ENCODE data around the gene AP5Z1.
A peak's percentile ranks its signal among the peaks of the same experiment; 100 is the strongest.
"Not testable (repeated sequence)": the region's sequence is repeated elsewhere in the genome, so short reads cannot be mapped to it uniquely, and the experiment has no call there.

The AP5Z1 gene

DNA sequence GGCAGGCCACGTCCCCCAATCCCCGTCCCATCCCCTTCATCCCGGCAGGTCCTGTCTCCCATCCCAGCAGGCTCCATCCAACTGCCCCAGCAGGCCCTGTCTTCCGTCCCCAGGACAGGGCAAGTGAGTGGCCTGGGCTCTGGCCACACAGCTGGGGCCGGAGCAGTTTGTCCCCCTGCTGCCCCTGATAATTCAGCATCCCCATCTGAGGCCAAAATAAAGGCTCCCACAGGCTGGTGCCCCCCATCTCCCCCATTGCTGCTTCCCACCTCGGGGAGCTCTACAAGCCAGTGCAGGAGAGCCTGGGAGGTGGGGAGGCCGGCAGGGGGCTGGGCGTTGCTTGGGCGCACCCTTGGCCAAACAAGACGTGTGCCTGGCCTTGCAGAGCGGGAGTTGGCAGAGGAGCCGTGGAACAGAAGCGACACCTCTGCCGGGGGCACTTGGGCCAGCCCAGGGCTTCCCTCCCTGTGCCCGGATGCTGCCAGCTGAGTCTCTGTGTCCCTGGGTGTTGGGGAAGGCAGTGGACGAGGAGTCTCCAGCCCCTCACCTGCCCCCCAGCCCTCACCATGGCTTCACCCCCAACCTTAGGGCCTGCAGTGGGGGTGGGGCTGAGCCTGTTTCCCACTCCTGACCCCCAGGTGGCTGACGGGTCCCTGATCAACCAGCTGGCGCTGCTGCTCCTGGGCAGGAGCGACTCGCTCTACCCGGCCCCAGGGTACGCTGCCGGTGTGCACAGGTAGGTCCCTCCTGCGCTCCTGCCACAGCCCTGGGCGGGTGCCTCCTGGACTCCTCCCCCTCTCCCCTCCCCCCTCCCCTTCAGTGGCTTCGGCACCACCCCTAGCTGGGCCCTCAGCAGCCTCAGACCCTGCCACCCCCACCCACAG, 14.0 kb downstream of the AP5Z1 start:
- DNase-seq, result no peak

DNA sequence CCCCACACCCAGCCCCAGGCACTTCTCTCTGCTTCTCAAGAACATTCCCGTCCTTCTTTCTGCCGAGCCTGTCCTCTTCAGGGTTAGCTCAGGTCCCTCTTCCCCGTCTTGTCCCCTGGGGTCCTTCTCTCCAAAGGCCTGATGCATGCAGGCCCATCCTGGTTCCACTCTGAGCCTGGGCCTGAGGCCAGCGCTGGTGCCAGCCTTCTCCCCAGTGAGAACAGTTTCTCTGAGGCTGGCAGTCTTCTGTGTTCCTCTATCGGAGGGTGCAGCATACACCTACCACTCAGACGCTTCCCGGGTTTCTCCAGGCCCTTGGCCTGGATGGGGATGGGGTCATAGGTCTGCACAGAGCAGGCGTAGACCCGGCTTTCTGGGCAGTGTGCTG, 14.6 kb downstream of the AP5Z1 start:
- no peak for DNase-seq

DNA sequence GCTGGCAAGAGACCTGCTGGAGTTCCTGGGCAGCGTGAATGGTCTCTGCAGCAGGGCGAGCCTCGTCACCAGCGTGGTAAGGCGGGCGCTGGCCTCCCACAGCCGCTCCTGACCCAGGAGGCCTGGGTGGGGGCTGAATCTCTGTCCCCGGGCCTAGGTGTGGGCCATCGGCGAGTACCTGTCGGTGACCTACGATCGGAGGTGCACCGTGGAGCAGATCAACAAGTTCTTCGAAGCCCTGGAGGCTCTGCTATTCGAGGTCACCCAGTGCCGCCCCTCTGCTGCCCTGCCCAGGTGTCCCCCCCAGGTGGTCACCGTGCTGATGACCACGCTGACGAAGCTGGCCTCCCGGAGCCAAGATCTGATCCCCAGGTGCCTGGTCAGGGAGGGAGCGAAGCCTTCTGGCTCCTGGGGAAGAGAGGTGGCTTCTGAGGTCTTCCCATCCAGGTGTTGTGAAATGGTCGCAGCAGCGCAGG, 15.1 kb downstream of the AP5Z1 start:
- no peak for DNase-seq

DNA sequence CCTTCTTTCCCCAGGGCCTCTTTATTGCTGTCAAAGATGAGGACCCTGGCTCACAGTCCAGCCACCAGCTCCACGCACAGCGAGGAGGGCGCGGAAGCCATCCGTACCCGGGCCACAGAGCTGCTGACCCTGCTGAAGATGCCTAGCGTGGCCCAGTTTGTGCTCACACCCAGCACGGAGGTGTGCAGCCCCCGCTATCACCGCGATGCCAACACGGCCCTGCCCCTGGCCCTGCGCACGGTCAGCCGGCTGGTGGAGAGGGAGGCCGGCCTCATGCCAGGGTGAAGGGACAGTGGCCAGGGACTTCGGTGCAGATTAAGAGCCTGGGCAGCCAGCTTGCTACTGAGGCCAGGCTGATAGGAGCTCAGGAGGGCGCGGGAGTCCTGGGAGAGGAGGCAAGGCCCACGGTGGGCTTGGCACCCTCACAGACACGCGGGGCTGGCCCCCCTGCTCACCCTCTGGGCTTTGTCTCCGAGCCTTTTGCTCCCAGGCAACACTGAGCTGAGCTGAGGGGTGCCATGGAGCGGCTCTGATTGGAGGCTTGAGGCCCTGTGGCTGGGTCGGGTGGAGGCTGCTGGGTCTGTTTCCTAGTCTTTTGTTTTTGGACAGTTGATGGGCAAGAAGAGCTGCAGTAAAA, 15.8 kb downstream of the AP5Z1 start:
- no peak for DNase-seq

DNA sequence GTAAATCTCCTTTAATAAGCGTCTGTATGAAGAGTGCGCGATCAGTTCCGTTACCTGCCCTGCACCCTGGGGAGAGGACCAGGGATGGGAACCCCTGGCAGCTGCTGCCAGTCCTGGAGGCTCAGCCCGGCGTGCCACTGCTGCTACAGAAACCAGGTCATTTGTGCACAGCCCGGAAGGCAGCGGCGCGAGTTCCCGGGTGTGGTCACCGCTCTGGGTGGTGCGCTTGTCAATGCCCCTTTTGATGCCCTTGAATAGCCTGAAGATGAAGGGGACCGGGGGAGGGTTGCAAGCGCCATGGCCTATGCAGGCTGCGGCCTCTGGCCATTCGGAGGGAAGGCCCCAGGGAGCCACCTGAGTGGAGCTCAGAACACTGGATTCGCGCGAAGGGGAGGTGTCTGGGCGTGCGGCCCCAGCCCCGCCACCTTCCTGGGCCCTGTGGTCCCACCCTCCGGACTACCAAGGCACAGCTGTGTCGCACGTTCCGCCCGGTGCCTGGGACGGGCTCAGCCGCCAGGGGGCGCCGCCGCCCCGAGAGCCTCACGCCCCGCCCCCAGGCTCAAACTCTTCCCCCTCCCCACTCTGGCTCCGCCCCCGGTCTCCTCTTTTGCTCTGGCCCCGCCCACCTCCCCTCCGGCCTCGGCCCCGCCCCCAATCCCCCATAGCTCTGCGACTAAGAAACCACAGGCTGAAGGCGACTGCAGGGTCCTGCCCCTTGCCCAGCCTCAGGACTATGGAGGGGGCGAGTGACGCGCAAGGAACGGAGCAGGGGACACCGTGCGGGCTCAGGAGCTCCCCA, 16.5 kb downstream of the AP5Z1 start:
- peak; percentile 77 to 78 for DNase-seq

DNA sequence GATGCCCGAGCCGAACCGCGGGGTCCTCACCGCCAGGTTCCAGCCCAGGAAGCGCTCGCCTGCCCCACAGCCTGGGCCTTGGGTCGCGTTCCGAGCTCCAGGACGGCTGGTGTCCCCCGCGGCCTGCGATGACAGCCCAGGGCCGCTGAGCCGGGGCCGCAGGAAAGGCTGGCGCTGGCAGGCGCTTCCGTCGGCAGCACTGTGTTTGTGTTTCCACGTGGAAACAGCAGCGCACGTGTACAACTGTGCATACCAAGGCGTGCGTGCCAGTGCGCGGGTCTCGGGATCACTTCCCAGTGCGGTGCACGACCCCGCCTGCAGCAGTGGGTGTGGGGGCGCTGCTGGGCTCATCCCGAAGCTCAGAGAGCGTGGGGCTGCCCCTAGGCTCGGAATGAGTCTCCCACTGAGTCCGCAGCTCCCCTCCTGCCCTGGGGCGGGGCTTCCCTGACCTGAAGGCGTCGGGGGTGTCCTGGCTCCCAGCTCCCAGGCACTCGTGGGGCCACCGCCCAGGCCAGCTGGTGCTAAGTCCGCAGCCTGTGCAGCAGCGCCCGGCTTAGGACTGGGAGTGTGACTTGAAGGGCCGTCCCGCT, 17.2 kb downstream of the AP5Z1 start:
- DNase-seq, result peak; percentile 8 to 19

DNA sequence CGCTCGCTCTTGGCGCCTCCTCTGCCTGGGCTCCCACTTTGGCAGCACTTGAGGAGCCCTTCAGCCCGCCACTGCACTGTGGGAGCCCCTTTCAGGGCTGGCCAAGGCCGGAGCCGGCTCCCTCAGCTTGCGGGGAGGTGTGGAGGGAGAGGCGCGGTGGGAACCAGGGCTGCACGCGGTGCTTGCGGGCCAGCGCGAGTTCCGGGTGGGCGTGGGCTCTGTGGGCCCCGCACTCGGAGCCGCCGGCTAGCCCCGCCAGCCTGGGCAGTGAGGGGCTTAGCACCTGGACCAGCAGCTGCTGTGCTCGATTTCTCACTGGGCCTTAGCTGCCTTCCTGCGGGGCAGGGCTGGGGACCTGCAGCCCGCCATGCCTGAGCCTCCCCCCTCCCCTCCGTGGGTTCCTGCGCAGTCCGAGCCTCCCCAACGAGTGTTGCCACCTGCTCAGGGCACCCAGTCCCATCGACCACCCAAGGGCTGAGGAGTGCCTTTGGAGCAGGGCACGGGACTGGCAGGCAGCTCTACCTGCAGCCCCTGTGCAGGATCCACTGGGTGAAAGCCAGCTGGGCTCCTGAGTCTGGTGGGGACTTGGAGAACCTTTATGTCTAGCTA, 18.1 kb downstream of the AP5Z1 start:
- DNase-seq, result not testable (repeated sequence)

DNA sequence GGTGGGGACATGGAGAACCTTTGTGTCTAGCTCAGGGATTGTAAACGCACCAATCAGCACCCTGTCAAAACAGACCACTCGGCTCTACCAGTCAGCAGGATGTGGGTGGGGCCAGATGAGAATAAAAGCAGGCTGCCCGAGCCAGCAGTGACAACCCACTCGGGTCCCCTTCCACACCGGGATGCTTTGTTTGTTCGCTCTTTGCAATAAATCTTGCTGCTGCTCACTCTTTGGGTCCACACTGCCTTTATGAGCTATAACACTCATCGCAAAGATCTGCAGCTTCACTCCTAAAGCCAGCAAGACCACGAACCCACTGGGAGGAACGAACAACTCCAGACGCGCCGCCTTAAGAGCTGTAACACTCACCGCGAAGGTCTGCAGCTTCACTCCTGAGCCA, 18.7 kb downstream of the AP5Z1 start:
- DNase-seq, result not testable (repeated sequence)

DNA sequence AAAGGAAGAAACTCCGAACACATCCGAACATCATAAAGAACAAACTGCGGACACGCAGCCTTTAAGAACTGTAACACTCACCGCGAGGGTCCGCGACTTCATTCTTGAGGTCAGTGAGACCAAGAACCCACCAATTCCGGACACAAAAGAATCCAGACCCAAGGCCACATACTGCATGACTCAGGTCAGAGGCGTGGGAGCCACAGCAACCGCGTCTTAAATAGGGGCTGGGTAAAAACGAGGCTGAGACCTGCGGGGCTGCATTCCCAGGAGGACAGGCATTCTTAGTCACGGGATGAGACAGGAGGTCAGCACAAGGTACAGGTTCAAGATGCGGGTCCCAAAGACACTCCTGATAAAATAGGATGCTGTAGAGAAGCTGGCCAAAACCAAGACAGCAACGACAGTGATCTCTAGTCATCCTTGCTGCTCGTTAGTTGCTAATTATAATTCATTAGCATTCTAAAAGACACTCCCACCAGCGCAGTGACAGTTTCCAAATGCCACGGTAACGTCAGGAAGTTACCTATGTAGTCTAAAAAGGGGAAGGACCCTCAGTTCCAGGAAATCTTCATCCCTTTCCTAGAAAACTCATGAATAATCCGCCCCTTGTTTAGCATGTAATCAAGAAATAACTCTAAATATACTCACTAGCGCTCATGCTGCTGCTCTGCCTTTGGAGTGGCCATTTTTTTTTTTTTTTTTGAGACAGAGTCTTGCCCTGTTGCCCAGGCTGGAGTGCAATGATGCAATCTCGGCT, 19.3 kb downstream of the AP5Z1 start:
- DNase-seq, result no peak

DNA sequence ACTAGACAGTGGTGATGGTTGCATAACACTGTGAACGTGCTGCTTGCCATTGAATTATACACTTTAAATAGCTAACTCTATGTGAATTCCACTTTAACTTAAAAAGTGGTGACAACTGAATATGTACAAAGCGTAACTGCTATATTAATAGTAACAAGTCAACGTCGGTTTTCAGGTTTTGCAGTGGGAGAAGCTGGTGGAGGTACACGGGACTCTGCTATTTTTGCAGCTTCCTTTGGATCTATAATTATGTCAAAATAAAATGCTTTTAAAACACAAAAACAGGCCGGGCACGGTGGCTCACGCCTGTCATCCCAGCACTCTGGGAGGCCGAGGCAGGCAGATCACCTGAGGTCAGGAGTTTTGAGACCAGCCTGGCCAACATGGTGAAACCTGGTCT, 21.0 kb downstream of the AP5Z1 start:
- DNase-seq, result no peak

DNA sequence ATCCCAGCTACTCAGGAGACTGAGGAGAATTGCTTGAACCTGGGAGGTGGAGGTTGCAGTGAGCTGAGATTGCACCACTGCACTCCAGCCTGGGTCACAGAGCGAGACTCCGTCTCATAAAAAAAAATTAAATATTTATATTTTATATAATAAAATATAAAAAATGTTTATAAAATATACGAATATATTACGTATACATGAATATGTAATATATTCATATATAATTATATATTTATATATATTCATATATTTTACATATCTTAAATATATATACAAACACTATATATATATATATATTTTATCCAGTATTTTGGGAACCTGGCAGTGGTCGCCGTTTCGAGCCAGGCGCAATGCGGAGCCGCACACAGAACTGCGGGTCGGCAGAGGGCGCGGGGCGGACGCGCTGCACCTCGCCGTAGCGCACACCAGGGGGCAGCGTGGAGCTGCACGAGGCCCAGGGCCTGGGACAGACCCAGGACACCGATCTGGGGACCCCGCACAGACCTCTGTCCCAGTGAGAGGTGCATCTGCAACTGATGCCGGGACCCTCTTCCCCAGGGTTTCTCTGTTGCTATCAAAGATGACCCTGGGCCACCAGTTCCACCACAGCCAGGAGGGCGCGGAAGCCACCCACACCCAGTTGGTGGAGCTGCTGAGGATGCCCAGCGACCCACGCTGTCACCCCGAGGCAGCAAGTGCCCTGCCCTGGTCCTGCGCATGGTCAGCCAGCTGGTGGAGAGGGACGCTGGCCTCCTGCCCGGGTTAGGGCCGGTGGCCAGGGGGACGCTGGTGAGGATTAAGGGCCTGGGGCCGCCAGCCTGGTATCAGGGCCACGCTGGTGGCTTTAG, 22.7 kb downstream of the AP5Z1 start:
- DNase-seq, result peak; percentile 39 to 50

DNA sequence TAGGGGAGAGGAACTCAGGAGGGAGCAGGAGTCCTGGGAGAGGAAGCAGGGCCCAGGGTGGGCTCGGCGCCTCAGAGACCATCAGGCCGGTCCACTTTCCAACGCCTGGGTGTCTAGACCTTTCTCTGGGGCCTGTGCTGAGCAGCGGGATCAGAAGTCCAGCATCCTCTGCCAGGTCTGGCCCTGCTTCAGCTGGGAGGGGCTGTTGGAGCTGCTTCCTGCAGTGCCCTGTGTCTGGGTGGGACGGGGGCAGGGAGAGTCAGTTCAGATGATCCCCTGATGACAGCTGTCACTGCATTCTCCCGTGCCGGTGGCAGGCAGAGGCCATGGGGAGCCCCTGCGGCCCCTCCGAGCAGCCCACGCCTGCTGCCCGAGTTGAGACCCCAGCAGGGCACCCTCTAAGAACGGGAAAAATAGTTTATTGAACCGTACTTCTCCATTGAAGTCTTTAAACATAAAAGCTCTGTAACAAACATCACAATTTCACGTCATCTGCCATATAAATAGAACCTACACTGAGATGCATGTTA, 23.3 kb downstream of the AP5Z1 start:
- DNase-seq, result no peak

DNA sequence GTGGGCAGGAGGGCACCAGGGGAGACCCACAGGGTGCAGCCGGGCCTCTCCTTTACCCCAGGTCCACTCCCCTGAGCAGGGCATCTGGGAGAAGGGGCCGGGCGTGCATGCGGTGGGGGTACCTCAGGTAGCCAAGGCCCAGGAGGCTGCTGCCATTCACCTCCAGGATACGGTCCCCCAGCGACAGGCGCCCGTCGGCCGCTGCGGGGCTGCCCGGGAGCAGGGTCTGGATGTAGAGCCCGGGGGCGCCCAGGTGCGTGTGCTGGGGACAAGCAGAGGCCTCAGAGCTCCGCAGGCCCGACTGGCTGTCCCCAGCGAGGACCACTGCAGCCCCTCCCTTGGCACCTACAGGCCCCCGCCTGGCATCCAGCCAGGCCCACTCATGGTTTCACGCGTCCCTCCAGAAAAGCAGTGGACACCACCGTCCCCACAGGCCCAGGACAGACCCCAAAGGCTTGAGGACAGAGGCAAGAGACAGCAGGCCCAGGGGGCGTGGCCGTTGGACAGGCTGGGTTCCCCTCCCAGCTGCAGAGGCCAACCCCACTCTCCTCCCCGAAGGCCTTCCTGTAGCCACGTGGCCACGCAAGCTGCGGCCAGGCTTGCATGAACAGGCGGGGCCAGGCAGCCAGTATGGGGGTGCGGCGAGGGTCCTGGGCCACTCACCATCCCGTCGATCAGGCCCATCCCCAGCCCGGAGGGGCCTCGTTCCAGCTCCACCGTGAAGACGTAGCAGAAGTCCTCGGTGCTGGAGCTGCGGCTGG, 24.3 kb downstream of the AP5Z1 start:
- no peak for DNase-seq

DNA sequence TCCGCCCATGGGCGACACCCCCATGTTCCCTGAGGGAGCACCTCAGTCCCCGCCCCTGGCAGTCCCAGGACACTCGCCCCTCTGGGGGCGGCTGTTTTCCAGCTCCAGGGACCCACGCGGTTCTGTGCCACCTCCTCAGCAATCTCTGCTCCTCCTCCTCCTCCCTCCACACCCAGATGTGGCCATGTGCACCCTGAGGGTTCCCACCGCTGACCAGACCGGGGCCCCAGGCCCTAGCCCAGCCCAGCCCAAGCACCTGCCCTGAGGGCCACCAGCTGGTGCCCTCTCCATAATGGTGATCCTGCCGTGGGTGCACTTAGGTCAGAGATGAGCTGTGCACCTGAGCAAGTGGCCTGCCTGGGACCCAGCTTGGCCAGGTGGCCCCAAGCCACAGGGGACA, 25.1 kb downstream of the AP5Z1 start:
- no peak for DNase-seq

DNA sequence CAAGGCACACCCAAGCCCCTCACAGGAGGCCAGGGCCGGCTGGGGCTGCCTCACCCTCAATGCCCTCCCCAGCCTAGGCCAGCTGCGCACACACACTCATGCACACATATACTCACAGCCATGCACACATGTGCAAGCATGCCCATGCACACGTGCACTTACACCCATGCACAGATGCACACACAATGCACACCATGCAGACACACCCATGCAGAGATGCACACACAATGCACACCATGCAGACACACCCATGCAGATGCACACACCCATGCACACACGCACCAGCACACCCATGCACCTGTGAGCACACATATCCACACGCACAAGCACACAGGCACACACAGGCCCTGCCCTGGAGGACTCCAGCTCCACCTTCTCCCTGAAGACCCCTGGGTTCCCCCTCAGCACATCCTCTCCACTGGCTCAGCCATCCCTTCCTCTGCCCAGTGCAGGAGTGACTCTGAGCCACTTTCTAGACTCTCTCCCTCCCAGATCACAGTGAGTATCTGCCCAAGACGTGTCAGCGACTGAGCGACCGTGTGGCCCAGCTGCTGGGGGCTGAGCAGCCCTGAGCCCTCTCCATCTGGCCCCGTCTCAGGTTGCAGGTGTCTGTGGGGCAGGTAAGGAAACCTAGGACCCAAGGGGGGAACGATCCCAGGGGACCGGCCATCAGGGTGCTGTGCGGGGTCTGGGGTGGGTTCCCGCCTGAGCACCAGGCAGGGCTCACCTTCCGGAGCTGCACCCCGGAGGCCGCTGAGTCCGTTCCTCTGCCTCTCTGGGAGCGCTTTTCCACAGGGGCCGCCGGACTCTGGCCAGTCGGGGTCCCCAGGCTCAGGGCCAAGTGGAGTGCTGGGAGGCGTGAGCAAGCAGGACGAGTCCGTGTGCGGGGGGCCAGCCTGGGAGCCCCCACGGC, 25.8 kb downstream of the AP5Z1 start:
- no peak for DNase-seq

DNA sequence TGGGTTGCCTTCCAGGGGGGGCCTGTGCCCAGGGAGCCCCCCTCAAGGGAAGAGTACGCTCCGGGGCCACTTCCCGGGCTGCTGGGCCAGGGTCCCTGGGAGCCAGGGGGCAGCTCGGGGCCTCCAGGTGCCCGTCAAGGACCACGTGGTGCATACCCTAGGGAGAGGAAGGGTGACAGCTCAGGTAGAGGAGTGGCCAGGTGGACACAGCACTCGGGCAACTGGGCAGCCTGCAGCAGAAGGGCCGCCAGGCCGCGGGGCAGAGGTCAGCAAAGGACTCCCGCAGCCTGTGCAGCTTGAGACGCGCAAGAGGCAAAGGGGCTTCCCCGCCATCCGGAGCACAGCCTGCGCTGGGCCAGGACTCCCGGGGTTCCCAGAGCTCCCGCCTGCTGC, 26.4 kb downstream of the AP5Z1 start:
- no peak for DNase-seq

DNA sequence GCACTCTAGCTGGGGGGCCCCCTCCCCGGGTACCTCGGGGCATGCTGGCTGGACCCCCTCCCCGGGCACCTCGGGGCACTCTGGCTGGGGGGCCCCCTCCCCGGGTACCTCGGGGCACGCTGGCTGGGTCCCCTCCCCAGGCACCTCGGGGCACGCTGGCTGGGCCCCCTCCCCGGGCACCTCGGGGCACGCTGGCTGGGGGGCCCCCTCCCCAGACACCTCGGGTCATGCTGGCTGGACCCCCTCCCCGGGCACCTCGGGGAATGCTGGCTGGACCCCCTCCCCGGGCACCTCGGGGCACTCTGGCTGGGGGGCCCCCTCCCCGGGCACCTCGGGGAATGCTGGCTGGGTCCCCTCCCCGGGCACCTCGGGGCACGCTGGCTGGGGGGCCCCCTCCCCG, 27.2 kb downstream of the AP5Z1 start:
- DNase-seq, result not testable (repeated sequence)

DNA sequence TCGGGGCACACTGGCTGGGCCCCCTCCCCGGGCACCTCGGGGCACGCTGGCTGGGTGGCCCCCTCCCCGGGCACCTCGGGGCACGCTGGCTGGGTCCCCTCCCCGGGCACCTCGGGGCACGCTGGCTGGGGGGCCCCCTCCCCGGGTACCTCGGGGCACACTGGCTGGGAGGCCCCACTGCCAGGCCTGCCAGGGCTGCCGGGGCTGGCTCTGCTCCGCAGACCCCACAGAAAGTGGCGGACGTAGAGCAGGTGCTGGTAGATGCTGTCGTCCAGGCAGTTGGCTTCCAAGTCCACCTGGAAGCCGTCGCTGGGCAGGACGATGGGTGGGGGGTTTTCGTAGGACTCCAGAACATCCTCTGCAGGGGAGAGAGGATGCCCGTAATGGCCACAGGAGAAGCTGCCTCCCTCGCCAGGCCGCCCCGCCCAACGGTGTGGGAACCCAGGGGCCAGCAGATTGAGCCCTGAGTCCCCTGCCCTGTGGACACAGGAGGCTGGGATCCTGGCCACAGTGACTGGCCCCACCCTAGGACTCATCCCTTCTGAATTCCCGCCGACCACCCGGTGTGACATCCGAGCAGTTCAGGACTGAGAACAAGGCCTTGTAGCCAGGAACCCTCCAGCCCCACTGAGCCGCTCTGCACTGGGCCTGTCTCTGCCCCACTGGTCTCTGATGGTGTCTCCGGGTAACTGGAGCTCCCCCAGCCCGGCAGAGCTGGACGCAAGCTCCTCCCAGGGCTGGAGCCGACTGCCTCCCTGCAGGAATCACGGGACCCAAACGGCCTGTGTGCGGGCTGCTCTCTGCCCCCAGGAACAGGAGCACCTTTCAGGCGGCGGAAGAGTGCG, 28.2 kb downstream of the AP5Z1 start:
- DNase-seq, result no peak

All from activated CD4-positive, alpha-beta T cell treated with anti-CD3 and anti-CD28 coated beads, Interleukin-2, amount 50 U/mL, for 4 hours (primary cell).